Measurements from ENCODE around the gene ZMIZ1. TPM values are rescaled to one million over a fixed set of nuclear protein-coding genes. Genes with fewer than 3 reads are reported as not detected.

The ZMIZ1 gene
- total RNA-seq, 1 donor, result 23.3 TPM

DNA sequence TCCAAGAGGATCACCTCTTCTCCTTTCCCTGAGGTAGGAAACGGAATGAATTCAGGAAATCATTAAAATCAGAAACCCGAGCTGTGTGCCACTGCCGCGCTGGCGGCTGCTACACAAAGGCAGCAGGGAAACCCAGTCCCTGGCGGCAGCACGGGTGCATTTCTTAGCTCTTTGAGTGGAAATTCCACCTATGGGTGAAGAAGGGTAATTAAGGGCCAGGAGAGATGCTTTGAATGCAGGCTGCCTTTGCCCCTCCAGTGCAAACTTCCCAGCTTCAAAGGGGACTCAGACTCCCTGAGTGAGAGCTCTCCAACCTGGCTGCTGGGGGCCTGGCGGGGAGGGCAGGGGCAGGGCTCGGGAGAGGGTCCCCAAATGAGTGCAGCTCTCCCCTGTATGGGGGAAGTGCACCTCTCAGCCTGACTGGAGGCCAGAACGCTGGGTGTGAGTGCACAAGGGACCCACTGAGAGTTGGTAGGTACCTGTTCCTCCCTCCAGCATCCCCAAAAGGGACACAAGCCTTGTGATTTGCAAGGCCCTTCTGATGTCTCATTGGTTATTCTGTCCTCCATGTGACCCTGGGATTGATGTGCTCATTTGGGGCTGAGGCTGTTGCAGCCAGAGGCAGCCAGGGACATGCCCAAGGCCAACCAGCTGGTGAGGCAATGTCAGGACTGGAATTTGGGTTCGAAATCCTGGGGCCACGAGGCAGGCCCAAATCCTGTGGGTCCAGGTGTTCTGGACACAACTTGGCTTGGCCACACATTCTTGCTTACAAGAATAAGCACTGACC, 16.3 kb upstream of the ZMIZ1 start:
- no peak for DNase-seq (ENCODE audit: low read depth)
- TF ChIP-seq, protein P1, sequence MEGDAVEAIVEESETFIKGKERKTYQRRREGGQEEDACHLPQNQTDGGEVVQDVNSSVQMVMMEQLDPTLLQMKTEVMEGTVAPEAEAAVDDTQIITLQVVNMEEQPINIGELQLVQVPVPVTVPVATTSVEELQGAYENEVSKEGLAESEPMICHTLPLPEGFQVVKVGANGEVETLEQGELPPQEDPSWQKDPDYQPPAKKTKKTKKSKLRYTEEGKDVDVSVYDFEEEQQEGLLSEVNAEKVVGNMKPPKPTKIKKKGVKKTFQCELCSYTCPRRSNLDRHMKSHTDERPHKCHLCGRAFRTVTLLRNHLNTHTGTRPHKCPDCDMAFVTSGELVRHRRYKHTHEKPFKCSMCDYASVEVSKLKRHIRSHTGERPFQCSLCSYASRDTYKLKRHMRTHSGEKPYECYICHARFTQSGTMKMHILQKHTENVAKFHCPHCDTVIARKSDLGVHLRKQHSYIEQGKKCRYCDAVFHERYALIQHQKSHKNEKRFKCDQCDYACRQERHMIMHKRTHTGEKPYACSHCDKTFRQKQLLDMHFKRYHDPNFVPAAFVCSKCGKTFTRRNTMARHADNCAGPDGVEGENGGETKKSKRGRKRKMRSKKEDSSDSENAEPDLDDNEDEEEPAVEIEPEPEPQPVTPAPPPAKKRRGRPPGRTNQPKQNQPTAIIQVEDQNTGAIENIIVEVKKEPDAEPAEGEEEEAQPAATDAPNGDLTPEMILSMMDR (IDR thresholded peaks at IDR 0.05; ENCODE audit: insufficient read depth, low read depth, low read length), result peak; percentile 28
- H3K4me3 ChIP-seq (ENCODE audit: low read depth, low read length), result no peak overlapping the region

DNA sequence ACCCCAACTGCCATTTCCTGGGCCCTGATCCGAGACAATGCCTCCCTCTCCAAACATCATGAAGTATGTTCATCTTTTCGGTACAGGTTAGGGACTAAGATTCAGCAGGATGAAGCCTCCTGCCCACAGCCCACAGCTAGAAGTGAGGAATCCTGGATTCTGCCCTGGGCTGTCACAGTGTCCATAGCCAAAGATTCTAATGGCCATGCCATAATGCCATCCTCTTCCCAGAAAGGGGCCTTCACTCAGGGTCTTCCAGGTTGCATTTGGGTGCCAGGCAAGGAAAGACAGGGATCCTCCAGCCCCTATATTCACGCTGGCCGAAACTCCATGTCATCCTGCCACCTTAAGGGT, 15.7 kb upstream of the ZMIZ1 start:
- TF ChIP-seq, protein P1 (IDR thresholded peaks at IDR 0.05; ENCODE audit: insufficient read depth, low read depth, low read length), result no peak
- DNase-seq (ENCODE audit: low read depth), result no peak
- no peak overlapping the region for H3K4me3 ChIP-seq (ENCODE audit: low read depth, low read length)

DNA sequence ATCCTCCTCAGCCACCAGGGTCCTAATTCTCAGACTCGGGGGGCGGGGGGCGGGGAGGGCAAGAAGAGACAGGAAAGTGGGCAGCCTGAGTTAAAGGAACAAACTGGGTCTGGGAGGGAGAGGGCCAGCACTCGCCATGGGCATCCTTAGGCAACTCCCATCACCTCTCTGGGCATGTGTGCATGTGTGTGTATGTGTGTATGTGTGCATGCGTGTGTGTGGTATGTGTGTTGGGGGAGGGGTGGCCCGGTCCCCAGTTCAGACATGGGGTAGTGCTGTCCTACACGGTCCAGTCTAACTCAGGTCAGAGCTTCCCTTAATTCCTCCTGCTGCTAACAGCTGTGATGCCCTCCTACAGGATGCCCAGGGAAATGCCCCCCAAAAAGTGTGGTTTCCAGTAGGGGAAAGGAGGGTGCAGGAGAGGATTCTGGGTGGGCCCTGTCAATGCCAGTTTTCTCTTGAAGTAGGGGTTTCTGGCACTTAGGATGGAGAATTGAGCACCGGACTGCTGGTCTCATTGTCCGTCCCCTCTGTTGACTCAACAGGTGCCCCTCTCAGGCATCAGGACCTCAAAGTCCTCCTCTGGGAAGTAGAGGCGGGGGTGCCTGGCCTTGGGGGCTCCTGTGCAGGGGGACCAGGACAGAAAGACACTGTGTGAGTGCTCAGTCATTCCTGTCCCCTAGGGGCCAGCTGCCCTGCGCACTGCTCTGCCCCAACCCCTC, 15.1 kb upstream of the ZMIZ1 start:
- DNase-seq (ENCODE audit: low read depth), result no peak
- H3K4me3 ChIP-seq (ENCODE audit: low read depth, low read length), result no peak overlapping the region
- TF ChIP-seq, protein P1 (IDR thresholded peaks at IDR 0.05; ENCODE audit: insufficient read depth, low read depth, low read length), result no peak

DNA sequence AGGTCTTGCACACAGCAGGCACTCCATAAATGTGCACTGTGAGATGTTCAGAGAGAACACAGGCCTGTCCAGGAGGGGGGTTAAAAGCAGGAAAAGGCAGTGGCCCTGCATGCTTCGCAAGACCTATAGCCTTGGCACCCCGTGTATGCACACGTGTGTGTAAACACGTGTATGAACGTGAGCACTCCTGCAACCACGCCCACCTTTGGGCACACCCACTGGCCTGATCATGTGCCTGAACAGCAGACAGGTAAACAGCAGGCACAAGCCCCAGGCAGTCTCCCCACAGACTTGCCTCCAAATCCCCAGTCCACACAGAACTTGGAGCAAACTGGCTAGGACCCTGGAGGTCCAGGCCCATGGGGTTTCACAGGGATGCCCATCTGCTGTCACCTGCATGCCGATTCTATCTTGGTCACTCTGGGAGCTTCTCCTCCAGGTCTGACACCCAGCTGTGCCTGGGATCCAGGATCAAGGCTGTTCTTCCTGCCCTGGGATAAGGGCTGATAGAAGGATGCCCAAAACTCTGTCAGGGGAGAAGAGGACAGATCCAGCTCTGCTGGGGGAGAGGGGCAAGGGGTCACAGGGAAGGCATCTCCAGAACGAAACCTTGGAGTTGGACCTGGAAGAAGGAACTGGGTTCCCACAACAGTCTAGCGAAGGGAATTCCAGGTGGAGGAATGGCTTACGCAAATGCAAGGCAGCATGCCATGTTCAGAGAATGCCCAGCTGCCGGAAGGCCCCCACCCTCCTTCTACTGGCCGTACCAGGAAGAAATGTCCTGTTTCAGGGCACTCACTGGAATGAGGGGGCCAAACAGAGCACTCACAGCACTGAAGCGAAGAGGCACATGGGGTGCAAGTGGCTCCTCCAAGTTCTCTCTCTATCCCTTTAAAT, 14.3 kb upstream of the ZMIZ1 start:
- TF ChIP-seq, protein P1 (IDR thresholded peaks at IDR 0.05; ENCODE audit: insufficient read depth, low read depth, low read length), result no peak
- no peak for DNase-seq (ENCODE audit: low read depth)
- no peak overlapping the region for H3K4me3 ChIP-seq (ENCODE audit: low read depth, low read length)

DNA sequence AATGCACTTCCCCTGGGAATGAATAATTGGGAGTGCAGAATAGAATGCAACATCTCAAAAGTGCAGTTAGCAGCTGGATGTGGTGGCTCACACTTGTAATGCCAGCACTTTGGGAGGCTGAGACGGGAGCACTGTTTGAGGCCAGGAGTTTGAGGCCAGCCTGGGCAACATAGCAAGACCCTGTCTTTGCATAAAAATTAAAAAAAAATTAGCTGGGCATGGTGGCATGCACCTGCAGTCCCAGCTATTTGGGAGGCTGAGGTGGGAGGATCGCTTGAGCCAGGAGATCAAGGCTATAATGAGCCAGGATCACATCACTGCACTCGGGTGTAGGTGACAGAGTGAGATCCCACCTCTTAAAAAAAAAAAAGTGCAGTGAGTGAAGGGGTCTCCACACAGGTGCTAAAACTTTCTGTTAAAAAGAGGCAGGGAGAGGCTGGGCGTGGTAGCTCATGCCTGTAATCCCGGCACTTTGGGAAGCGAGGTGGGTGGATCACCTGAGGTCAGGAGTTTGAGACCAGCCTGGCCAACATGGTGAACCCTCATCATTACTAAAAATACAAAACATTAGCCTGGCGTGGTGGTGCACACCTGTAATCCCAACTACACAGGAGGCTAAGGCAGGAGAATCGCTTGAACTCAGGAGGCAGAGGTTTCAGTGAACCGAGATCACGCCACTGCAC, 13.5 kb upstream of the ZMIZ1 start:
- no peak overlapping the region for H3K4me3 ChIP-seq (ENCODE audit: low read depth, low read length)
- DNase-seq (ENCODE audit: low read depth), result no peak
- TF ChIP-seq, protein P1 (IDR thresholded peaks at IDR 0.05; ENCODE audit: insufficient read depth, low read depth, low read length), result no peak

DNA sequence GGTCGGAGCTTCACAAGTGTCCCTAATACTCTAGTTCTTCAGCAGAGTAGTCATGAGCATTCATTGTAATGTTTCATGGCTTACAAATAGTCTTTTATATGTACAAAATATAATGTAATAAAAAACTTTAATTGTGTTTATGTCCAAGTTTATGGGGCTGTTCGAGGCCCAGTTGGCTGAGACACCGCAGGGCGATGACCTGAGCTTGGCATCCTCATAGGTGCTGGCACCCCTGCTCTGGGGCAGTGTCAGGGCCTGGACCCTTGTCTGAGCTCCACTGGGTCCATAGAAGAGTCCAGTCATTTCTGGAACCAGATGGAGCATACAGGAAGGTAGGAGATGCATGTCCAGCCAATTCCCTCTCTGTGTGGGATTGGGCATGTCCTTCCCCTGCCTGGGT, 12.9 kb upstream of the ZMIZ1 start:
- TF ChIP-seq, protein P1 (IDR thresholded peaks at IDR 0.05; ENCODE audit: insufficient read depth, low read depth, low read length), result no peak
- DNase-seq (ENCODE audit: low read depth), result no peak
- no peak overlapping the region for H3K4me3 ChIP-seq (ENCODE audit: low read depth, low read length)
